ENCODE measurements around the gene CTIF. TPM values are rescaled to one million over a fixed set of nuclear protein-coding genes. Genes with fewer than 3 reads are reported as not detected.

The CTIF gene
- total RNA-seq, 1 donor from 2014 or later, result 72.4 TPM

DNA sequence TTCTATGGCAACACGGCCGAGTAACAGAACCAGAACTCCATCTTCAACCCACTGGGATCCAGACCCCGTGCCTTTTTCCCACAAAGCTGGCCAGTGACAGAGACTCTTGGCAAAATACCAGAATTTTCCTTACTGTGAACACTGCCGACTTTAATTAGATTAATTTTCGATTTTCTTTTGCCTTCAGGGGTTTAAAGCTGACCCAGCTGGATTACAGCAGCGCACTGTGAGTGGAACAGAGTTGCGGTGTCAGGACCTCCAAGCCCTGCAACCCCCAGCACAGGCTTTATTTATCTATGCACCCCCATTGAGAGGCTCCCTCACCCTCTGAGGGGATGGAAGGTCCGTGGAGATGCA is 36.4 kb downstream of the CTIF start:
- Histone ChIP-seq H3K4me3 (no peak overlapping the region), H3K27me3 (no peaks in the 10 kb centered on the region), H3K4me1 (no peaks in the 10 kb centered on the region), H3K9me3 (no peaks in the 10 kb centered on the region), H3K36me3 (no peaks in the 10 kb centered on the region), H3K27ac (no peak overlapping the region)
- no peak for ATAC-seq
- no peak for DNase-seq
- TF ChIP-seq, protein P1, sequence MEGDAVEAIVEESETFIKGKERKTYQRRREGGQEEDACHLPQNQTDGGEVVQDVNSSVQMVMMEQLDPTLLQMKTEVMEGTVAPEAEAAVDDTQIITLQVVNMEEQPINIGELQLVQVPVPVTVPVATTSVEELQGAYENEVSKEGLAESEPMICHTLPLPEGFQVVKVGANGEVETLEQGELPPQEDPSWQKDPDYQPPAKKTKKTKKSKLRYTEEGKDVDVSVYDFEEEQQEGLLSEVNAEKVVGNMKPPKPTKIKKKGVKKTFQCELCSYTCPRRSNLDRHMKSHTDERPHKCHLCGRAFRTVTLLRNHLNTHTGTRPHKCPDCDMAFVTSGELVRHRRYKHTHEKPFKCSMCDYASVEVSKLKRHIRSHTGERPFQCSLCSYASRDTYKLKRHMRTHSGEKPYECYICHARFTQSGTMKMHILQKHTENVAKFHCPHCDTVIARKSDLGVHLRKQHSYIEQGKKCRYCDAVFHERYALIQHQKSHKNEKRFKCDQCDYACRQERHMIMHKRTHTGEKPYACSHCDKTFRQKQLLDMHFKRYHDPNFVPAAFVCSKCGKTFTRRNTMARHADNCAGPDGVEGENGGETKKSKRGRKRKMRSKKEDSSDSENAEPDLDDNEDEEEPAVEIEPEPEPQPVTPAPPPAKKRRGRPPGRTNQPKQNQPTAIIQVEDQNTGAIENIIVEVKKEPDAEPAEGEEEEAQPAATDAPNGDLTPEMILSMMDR (IDR thresholded peaks at IDR 0.05), result no peak
- intact Hi-C loops (cut with DNase I), result no loop called here

- Histone ChIP-seq H3K4me3 (no peak overlapping the region), H3K27ac (no peak overlapping the region)
Observed at GRCh38 chr18:48575658-48576456, 37.0 kb downstream of the CTIF start.

GRCh38 chr18:48576457-48576771 is 37.6 kb downstream of the CTIF start:
- DNase-seq, result no peak
- H3K27ac ChIP-seq, result no peak overlapping the region
- TF ChIP-seq, protein P1 (IDR thresholded peaks at IDR 0.05), result no peak
- H3K27me3 ChIP-seq, result no peaks in the 10 kb centered on the region
- no peaks in the 10 kb centered on the region for H3K4me1 ChIP-seq
- H3K4me3 ChIP-seq, result no peak overlapping the region
- ATAC-seq, result no peak
- no peaks in the 10 kb centered on the region for H3K36me3 ChIP-seq
- no peaks in the 10 kb centered on the region for H3K9me3 ChIP-seq
- intact Hi-C loops (cut with DNase I), result no loop called here

More at GRCh38 chr18:48575658-48576456, 37.0 kb downstream of the CTIF start:
- ATAC-seq (peak; percentile 19), DNase-seq (no peak)
- no peaks in the 10 kb centered on the region for H3K36me3 ChIP-seq
- intact Hi-C loops (cut with DNase I), result no loop called here
- TF ChIP-seq, protein P1 (IDR thresholded peaks at IDR 0.05), result no peak
- H3K9me3 ChIP-seq, result no peaks in the 10 kb centered on the region
- no peaks in the 10 kb centered on the region for H3K4me1 ChIP-seq
- H3K27me3 ChIP-seq, result no peaks in the 10 kb centered on the region

GRCh38 chr18:48577478-48578190 is 38.8 kb downstream of the CTIF start:
- TF ChIP-seq, protein P1 (IDR thresholded peaks at IDR 0.05), result no peak
- H3K36me3 ChIP-seq, result no peaks in the 10 kb centered on the region
- DNase-seq (no peak), ATAC-seq (no peak)
- no peaks in the 10 kb centered on the region for H3K4me1 ChIP-seq
- no peaks in the 10 kb centered on the region for H3K9me3 ChIP-seq
- no peaks in the 10 kb centered on the region for H3K27me3 ChIP-seq
- no peak overlapping the region for H3K27ac ChIP-seq
- no peak overlapping the region for H3K4me3 ChIP-seq
- intact Hi-C loops (cut with DNase I), result no loop called here

DNA sequence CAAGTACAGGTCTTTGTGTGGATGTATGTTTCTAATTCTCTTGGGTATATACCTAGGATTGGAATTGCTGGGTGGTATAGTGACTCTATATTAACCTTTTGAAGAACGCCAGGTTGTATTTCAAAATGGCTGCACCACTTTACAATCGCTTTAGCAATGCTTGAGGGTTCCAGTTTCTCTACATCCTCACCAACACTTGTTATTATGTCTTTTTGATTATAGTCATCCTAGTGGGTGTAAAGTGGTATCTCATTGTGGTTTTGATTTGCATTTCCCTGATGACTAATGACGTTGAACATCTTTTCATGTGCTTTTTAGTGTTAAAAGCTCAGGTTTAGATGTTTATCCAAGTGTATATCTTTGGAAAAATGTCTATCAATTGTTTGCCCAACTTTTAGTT is 39.5 kb downstream of the CTIF start:
- no peak for ATAC-seq
- H3K9me3 ChIP-seq, result no peaks in the 10 kb centered on the region
- H3K4me3 ChIP-seq, result no peak overlapping the region
- no peaks in the 10 kb centered on the region for H3K27me3 ChIP-seq
- H3K4me1 ChIP-seq, result no peaks in the 10 kb centered on the region
- H3K36me3 ChIP-seq, result no peaks in the 10 kb centered on the region
- TF ChIP-seq, protein P1 (IDR thresholded peaks at IDR 0.05), result no peak
- intact Hi-C loops (cut with DNase I), result no loop called here
- no peak for DNase-seq
- no peak overlapping the region for H3K27ac ChIP-seq

Data from upper lobe of right lung (tissue), 1 donor.